Activated gamma-delta T cell (primary cell): ENCODE measurements around the gene RTL3.

Experiments used
- DNase-seq: peaks from one replicate; lab custom pipeline; 2025; lab: John Stamatoyannopoulos, UW

The RTL3 gene

GRCh38 chrX:78619834-78620233 lies 39.3 kb downstream of the RTL3 start:
- no peak for DNase-seq

- no peak for DNase-seq
These were observed 40.1 kb downstream of the RTL3 start for GRCh38 chrX:78618987-78619386.

GRCh38 chrX:78614264-78614663 lies 44.9 kb downstream of the RTL3 start:
- DNase-seq, result no peak
